Heart left ventricle (tissue), 16 donors: ENCODE measurements around the gene GRIP1. TPM values are rescaled to one million over a fixed set of nuclear protein-coding genes. Genes with fewer than 3 reads are reported as not detected.

Experiments
- ATAC-seq, 4 donors: fragments of 200-7000 bp; cut with Tn5 transposase; one replicate each; pipeline ENCODE4 v1.9.1; 2020 to 2022; ENCODE audit warnings: moderate library complexity in 4 of 4, mild to moderate bottlenecking in 3 of 4, moderate number of reproducible peaks in 1 of 4
- DNase-seq, 5 donors: peaks; one replicate each; pipeline ENCODE4 v3.0.0-alpha.2; 2020
- H3K27ac ChIP-seq, 12 donors: fragments of 200-600 bp; sonication (generic) in 4 of 12; one replicate each; pipeline versions ENCODE4 v1.5.0 to v1.8.0; 2016 to 2022; ENCODE audit warnings: mild to moderate bottlenecking in 2 of 12
- H3K27me3 ChIP-seq, 9 donors: fragments of 200-600 bp; sonication (generic) in 2 of 9; one replicate each; pipeline versions ENCODE4 v1.5.1 to v1.8.0; 2016 to 2022; ENCODE audit warnings: mild to moderate bottlenecking in 3 of 9
- H3K36me3 ChIP-seq, 9 donors: fragments of 200-600 bp; sonication (generic) in 2 of 9; one replicate each; pipeline versions ENCODE4 v1.5.0 to v1.8.0; 2018 to 2022; ENCODE audit warnings: mild to moderate bottlenecking in 2 of 9
- H3K4me1 ChIP-seq, 12 donors: fragments of 200-600 bp; sonication (generic) in 4 of 12; one replicate each; pipeline versions ENCODE4 v1.5.0 to v1.8.0; 2016 to 2022; ENCODE audit warnings: mild to moderate bottlenecking in 3 of 12
- H3K4me3 ChIP-seq, 12 donors: fragments of 200-600 bp; sonication (generic) in 4 of 12; one replicate each; pipeline versions ENCODE4 v1.5.0 to v1.8.0; 2017 to 2022; ENCODE audit warnings: mild to moderate bottlenecking in 9 of 12, moderate library complexity in 4 of 12
- H3K9me3 ChIP-seq, 12 donors: fragments of 200-600 bp; sonication (generic) in 4 of 12; one replicate each; pipeline versions ENCODE4 v1.5.0 to v1.8.0; 2016 to 2022; ENCODE audit warnings: mild to moderate bottlenecking in 1 of 12
- CTCF ChIP-seq, 12 donors: fragments of 200-600 bp; sonication (generic) in 4 of 12; IDR thresholded peaks; one replicate each; pipeline versions ENCODE4 v1.5.0 to v1.8.0; 2018 to 2022; ENCODE audit warnings: antibody characterized with exemption in 12 of 12, mild to moderate bottlenecking in 5 of 12
- POLR2A ChIP-seq, 2 donors: fragments of 450-650 bp; IDR thresholded peaks; one replicate each; pipeline ENCODE4 v1.6.1; 2017; ENCODE audit warnings: antibody characterized with exemption in 2 of 2, mild to moderate bottlenecking in 2 of 2, moderate library complexity in 2 of 2
- WGBS, 4 donors: extraction: QIAGEN DNeasy Blood & Tissue Kit in 2 of 4; methylation state at CpG; one replicate each; pipeline versions ENCODE4 v1.1.5 to v1.1.7; 2013 to 2018; 5-methylcytosine and 5-hydroxymethylcytosine counted together
- intact Hi-C, 10 donors: fragments of 100-400 bp; cut with DNase I; formaldehyde crosslinking; loops; one replicate each; pipeline versions ENCODE4 v1.11.1 to v1.14.2; 2022
- polyA plus RNA-seq, 2 donors: library from polyadenylated mRNA; stranded (reverse); fragments of 200-250 nt; gene quantifications; one replicate each; pipeline ENCODE4 v1.2.3, GENCODE V29; 2013
- total RNA-seq, 9 donors: library from RNA; depleted of rRNA in 2 of 9; stranded (reverse); fragments of >200 nt in 2 of 9; fragmentation: NEBNext Ultra II Directional in 3 of 9; extraction: Animal tissue kit (Norgen Biotek cat#: 25700) in 3 of 9; gene quantifications; one replicate each; pipeline versions ENCODE4 v1.1.0 to v1.2.4, GENCODE V29; 2016 to 2023
- donor health status: ischemic (EF 13 %, LVEDD 7.1; RV severe dilation, severe dysfunction).
- donor health status: healthy with polysubstance abuse.
- donor health status: DM: no; HTN: yes; CAD: no.
- donor health status: DM: no; HTN: no; CAD: no.
- donor health status: ischemic (EF 25% LVEDD 6.9; RV normal size, moderate dysfunction).
- donor health status: ischemic (EF 25% LVEDD 5.7; RV mildly dilated, moderate dysfunction).
- donor health status: healthy.
- donor health status: DM: yes; HTN: yes; CAD: no.
- donor health status: ischemic (EF 35%, LVEDD 5.7; RV mildly dilated, moderate dysfunction).
- donor health status: nonischemic (EF 11% LVEDD 7.7; RV severe dilation, severe dysfunction).
- donor health status: DM: yes; HTN: yes; CAD: no.
- donor health status: PGD.
- donor health status: ischemic (EF 29% LVEDD 5.4; RV normal size, mild dysfunction).
- donor health status: nonischemic (EF 23%, LVEDD 6.1; RV moderate dilation, normal function).

GRIP1 gene
- total and polyA plus RNA-seq, 11 donors: 0.30 to 8.4 (median 1.5) TPM

- ATAC-seq: no peak
- Histone ChIP-seq H3K4me1 (no peaks in the 10 kb centered on the region), H3K4me3 (no peak overlapping the region), H3K27ac (no peak overlapping the region), H3K27me3 (no peaks in the 10 kb centered on the region), H3K9me3 (no peaks in the 10 kb centered on the region), H3K36me3 (peaks cover 0 to 13% (median 0%) of the 10 kb centered on the region in 9 donors)
- no peak for DNase-seq
- intact Hi-C loops: loop anchor here in 3 of 10 donors (5.0 to 10.0 kb wide), 3 partner anchors 54 to 512 kb away; no protein-coding TSS in a partner anchor
- 92 to 97% (median 96%) methylated on average over 8 of the region's 8 CpGs for WGBS, 4 donors
- TF ChIP-seq POLR2A (IDR thresholded peaks at IDR 0.05) (no peak), CTCF (IDR thresholded peaks at IDR 0.05) (no peak)
Measured at GRCh38 chr12:66352899-66353298, 326.0 kb downstream of the GRIP1 start.

GRCh38 chr12:66352197-66352596, 326.7 kb downstream of the GRIP1 start:
- no peak overlapping the region for H3K27ac ChIP-seq
- intact Hi-C loops: loop anchor here in 3 of 10 donors (5.0 to 10.0 kb wide), 3 partner anchors 55 to 513 kb away; no protein-coding TSS in a partner anchor
- peak in 1 of 4 donors; percentile 52 for ATAC-seq
- no peaks in the 10 kb centered on the region for H3K4me1 ChIP-seq
- peaks cover 0 to 13% (median 0%) of the 10 kb centered on the region in 9 donors for H3K36me3 ChIP-seq
- H3K9me3 ChIP-seq: no peaks in the 10 kb centered on the region
- WGBS, 4 donors: 73 to 79% (median 77%) methylated on average over 9 of the region's 9 CpGs
- TF ChIP-seq POLR2A (IDR thresholded peaks at IDR 0.05) (no peak), CTCF (IDR thresholded peaks at IDR 0.05) (peak in 9 of 12 donors; percentile 10 to 40 (median 24))
- DNase-seq: peak in 2 of 5 donors; percentile 37 to 53
- H3K27me3 ChIP-seq: no peaks in the 10 kb centered on the region
- H3K4me3 ChIP-seq: no peak overlapping the region

GRCh38 chr12:66351301-66351700, 327.6 kb downstream of the GRIP1 start:
- no peaks in the 10 kb centered on the region for H3K4me1 ChIP-seq
- intact Hi-C loops: loop anchor here in 3 of 10 donors (5.0 to 10.0 kb wide), 3 partner anchors 56 to 514 kb away; no protein-coding TSS in a partner anchor
- TF ChIP-seq POLR2A (IDR thresholded peaks at IDR 0.05) (no peak), CTCF (IDR thresholded peaks at IDR 0.05) (no peak)
- DNase-seq (no peak), ATAC-seq (no peak)
- H3K36me3 ChIP-seq: peaks cover 0 to 20% (median 0%) of the 10 kb centered on the region in 9 donors
- 75 to 91% (median 88%) methylated on average over 2 of the region's 2 CpGs for WGBS, 4 donors
- no peaks in the 10 kb centered on the region for H3K27me3 ChIP-seq
- no peak overlapping the region for H3K27ac ChIP-seq
- H3K4me3 ChIP-seq: no peak overlapping the region
- no peaks in the 10 kb centered on the region for H3K9me3 ChIP-seq

- no peak overlapping the region for H3K27ac ChIP-seq
- no peaks in the 10 kb centered on the region for H3K4me1 ChIP-seq
- H3K27me3 ChIP-seq: no peaks in the 10 kb centered on the region
- no peak for TF ChIP-seq POLR2A (IDR thresholded peaks at IDR 0.05)
- no peak for TF ChIP-seq CTCF (IDR thresholded peaks at IDR 0.05)
- H3K36me3 ChIP-seq: peaks cover 0 to 27% (median 7%) of the 10 kb centered on the region in 9 donors
- no peak for ATAC-seq
- H3K9me3 ChIP-seq: peaks cover 0 to 37% (median 15%) of the 10 kb centered on the region in 12 donors
- intact Hi-C loops: no loop called here
- WGBS, 4 donors: 96 to 100% (median 98%) methylated on average over 2 of the region's 2 CpGs
- DNase-seq: no peak
- H3K4me3 ChIP-seq: no peak overlapping the region
Measured at GRCh38 chr12:66345956-66346355, 332.9 kb downstream of the GRIP1 start.
